Measurements from ENCODE around the gene TAMM41.

- TF ChIP-seq, protein P1, sequence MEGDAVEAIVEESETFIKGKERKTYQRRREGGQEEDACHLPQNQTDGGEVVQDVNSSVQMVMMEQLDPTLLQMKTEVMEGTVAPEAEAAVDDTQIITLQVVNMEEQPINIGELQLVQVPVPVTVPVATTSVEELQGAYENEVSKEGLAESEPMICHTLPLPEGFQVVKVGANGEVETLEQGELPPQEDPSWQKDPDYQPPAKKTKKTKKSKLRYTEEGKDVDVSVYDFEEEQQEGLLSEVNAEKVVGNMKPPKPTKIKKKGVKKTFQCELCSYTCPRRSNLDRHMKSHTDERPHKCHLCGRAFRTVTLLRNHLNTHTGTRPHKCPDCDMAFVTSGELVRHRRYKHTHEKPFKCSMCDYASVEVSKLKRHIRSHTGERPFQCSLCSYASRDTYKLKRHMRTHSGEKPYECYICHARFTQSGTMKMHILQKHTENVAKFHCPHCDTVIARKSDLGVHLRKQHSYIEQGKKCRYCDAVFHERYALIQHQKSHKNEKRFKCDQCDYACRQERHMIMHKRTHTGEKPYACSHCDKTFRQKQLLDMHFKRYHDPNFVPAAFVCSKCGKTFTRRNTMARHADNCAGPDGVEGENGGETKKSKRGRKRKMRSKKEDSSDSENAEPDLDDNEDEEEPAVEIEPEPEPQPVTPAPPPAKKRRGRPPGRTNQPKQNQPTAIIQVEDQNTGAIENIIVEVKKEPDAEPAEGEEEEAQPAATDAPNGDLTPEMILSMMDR (IDR thresholded peaks at IDR 0.05): no peak
- TF ChIP-seq POLR2A (IDR thresholded peaks at IDR 0.05): no peak
These were observed 78.1 kb downstream of the TAMM41 start for GRCh38 chr3:11768604-11769003.

Measured in esophagus squamous epithelium (tissue), 4 donors.